Stimulated activated CD4-positive, alpha-beta T cell treated with anti-CD3 and anti-CD28 coated beads, Interleukin-2, amount 100 ng/mL, for 4 hours (primary cell): ENCODE results near the gene WNT7B.

ENCODE experiments used
- DNase-seq: peaks from one replicate; pipeline ENCODE4 v3.0.0-alpha.2; 2020; ENCODE audit warnings: low read depth

The WNT7B gene

DNA sequence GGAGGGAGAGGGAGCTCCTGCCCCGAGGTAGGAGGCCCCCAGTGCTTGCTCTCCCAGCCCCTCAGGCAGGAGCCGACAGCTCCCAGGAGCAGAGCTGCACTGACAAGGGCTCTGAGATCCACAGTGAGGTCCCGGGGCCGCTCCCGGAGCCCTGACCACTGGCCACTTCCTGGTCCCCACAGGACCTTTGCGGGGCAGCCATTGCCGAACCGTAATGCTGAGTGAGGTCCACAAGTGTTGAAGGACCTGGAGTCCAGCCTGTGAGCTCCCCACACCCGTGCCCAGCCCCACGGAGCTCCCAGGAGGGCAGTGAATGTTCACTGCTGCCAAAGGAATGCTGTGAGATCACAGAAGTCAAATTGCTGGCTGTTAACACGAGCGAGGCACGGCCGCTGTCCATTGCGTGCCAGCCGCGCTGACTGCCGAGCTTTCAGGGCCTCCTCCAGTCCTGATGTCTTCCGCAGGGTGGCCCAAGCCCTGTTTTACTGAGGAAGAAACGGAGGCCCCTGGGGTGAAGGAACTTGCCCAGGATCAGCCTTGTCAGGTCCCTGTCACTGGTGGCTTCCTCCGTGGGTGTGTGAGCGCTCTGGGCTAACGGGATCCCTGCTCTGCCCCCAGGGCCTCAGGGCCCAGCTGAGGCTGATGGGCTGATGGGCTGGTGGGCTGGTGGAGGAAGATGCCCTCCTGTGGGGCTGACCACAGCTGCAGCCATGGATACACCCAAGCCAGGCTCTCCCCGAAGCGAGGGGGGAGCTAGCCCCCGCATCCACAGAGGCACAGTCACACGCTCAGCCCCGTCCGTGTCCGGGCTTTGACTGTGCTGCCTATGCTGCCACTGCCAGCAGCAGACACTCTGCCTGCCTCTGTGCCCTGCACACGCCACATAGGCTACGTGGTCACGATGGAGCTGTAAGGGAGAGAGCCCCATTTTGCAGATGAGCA is 70.8 kb downstream of the WNT7B start:
- DNase-seq, result no peak

DNA sequence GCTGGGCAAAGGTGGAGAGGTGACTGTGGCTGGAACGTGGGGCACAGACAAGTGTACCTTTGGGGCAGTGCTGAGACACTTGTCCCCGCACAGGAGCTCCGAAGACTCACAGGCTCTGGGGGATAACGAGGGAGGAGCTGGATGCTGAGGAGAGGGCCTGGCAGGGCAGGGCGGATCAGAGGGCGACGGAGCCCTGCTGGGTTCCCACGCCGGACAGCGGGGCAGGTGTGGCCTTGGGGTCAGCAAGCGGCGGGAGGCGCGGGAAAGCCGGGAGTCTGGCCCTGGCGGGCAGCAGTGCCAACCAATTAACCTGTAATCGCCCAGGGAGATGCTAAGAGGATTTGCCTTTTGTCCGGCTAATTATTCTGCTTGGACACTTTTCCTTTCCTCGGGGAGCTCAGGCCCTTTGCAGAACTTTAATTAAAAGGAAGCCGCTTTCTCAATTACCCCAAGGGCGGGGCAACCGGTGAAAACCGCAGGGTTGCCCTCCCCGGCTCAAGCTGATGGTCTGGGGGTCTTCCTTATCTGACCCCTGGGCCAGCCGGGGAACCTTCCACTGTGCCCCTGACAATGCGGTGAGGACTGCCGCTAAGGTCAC is 71.5 kb downstream of the WNT7B start:
- DNase-seq, result no peak

DNA sequence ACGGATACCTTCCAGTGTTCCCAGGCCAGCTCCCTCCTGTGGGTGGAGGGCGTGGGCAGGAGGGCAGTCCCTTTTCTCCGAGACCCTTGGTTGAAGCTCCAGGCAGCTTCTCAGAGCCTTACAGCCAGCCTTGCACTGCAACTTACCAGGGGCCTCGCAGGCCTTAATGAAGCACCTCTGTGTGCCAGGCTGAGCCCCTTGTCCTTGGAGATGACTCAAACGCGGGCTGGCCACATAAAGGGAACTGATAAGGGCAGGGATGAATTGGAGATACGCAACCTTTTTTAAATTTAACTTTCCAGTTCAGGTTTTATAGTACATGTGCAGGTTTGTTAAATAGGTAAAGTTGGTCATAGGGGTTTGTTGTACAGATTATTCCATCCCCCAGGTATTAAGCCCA is 72.7 kb downstream of the WNT7B start:
- no peak for DNase-seq

DNA sequence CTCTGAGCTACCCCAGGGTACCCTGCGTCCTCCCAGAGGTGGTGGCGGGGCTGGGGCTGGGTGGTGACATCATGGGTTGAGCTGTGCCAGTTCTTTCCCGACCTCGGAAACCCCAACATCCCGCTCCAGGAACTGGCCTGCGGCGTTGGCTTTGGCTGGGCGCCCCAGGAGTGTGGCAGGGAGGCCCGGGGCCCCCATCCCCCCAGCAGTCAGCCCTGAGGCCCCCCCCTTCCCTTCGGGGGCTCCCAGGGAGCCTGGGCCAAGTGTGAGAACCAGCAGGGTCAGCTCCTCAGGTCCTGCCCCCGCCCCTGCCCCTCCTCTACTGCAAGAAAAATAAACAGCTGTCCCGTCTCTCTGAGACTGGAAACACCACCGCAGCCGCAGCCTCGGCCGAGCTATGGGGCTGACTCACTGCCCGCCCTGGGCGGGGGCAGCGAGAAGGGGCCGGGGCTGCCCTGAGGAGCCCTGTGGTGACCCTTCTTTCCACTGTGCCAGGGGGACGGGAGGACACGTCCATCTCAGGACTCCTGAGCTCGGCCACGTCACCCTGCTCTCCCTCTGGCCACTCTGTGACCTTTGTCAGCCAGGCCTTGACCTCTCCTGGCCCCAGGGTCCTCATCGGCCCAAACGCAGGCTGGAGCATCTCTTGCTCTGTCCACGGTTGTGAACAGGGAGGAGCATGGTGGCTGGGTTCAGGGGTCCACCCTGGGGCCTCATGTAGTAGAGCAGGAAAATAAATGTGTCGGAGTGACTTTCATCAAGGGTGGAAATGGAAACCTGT is 73.4 kb downstream of the WNT7B start:
- no peak for DNase-seq

DNA sequence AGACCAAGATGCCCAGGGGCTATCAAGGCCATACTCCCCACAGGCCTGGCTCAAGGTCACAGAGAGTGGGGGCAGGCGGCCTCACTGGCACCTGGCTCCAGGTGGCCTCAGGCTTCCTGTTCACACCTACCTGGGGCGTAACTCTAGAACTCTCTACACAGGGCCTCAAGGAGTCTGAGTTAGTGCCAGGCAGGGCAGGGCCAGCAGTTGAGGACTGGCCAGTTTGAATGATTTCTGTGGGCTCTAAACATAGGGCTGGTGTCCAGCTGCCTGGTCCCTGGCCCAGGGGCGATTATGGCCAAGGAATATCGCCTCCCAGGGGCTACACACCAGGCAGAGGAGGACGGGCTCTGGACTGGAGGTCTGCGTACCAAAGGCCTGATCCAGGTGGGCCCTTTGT is 79.2 kb downstream of the WNT7B start:
- DNase-seq, result no peak

DNA sequence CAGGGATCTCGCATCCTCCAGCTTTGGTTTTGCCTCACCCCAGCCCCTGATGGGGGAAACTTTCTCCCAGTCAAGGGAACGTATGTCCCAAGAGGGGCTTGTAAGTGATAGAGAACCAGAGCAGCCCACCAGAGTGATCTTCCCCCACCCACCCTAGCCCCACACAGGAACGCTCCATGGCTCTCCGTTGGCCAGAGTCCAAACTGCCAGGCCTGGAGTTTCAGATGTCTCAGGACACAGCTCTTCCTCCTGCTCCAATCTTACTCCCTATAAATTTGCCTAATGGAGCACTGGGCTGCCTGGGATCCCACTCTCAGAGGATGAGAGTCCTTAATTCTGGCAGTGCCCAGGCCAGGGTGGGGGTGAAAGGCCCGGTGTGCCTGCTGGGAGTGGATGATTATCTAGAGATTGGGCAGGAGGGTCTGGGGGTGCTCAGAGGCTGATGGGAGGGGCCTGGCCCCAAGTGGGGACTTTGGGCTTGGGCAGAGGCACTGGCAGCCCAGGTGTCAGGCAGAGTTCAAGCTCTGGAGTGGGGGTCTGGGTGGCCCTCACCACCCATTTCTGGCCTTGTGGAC is 79.9 kb downstream of the WNT7B start:
- no peak for DNase-seq

DNA sequence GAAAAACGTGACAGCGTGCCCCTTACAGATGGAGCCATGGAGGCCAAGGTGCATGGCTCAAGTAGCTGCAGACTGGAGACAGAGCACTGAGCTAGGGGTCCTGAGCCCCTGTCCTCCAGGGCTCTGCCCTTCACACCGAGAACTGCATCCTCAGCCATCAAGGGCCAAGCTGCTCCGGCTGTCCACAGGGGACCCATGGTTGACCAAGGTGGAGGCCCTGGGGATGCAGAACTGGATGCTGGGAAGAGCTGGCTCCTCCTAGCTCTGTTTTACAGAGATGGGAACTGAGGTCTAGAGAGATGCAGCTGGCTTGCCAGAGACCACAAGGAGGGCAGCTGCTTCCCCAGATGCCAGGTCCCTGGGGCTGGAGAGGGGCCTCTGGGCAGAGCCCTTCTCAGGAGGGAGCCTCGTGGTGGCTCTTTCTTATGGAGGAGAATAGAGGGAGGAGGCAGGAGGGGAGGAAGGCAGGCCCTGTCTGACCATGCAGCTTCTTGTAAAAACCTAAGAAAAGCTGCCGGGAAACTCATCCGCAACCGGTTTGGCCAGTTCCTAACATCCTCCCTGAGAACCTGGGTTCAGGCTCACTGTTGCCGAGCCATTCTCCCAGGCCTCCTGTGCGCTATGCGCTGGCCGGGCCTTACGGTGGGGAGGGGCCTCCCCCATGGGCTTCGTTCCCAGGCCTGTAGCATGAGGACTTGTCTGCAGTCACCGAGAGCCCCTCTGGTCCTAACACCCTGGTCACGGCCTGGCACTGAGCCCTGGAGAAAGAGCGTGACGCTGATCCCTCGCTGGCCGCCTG is 80.6 kb downstream of the WNT7B start:
- DNase-seq, result no peak

DNA sequence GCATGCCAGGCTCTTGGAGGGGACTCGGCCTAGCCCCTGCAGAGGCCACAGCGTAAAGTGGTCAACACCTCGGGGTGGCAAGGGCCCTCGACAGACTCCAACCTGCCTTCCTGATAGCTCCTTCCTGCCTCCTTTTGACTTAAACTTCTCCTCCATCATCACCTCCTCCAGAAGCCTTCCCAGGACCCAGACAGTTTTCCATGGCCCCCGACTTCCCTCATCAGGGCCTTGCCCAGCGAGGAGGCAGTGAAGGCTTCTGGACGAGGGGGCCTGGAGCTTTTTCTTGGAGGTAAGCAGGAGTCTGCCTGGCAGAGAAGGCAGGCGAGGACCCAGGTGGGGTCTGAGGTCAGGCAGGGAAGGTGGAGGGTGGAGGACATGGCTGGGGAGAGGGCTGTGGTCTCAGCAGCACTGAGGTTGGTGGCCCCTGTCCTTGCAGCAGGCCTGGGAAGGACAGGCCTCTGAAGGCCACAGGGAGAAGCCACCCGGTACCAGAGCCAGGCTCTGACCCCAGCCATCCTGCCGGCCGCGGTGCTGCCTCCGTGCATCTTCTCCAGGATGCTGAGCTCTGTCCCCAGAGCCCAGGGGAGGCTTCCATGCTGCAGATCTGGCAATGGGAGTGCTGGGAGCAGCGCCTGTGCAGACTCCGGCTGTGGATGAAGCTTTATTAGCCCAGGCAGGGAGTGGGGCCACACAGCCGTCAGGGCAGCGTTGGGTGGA is 81.4 kb downstream of the WNT7B start:
- DNase-seq, result no peak

DNA sequence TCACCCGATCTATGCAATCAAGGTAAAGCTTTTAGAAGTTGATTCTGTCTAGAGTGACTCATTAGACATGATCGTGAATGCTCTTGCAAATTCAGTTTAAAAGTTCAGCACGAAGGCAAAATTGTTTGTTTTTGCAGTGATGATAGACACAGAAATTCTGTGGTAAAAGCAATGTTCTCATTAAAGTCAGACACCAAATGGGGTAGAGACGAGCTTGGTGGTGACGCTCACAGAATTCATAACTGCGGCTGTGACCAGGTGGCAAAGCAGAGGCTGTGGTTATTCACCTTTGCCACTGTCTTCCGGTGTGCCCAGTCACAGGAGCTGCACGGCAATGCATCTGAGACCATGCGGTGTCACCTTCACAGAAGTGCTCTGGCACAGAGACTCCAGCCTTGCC is 83.4 kb downstream of the WNT7B start:
- no peak for DNase-seq

DNA sequence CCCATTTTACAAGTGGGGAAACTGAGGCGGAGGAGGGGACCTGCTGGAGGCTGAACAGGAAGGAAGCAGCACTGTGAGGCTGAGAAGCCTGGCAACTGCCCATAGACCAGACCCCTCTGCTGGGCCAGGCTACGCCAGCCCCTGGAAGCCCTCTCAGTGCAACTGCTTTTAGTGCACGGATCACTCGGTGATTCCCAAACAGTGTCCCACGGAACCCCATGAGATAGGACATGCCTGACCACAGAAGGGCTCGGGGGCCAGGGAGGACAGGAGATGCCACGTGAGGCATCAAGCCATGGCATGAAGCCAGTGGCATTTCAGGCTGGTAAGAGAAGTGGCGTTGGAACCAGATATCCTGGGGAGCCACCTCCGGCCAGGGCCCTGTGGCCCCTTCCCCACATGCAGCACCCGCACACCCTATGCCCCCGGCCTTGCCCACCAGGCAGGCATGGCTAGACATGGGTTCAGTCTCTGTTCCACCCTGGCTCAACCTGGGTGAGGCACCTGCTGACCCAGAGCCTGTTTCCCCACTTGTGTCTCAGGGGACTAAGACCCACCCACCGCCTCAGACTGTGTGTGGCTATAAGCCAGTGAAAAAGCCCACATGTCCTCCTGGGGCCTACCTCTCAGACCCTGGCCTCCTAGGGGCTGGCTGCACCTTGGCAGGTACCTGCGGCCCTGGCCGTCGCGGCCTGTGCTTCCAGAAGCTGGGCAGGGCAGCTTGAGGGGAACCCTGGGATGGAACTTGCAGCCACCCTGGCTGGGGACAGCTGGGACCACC is 84.1 kb downstream of the WNT7B start:
- no peak for DNase-seq

DNA sequence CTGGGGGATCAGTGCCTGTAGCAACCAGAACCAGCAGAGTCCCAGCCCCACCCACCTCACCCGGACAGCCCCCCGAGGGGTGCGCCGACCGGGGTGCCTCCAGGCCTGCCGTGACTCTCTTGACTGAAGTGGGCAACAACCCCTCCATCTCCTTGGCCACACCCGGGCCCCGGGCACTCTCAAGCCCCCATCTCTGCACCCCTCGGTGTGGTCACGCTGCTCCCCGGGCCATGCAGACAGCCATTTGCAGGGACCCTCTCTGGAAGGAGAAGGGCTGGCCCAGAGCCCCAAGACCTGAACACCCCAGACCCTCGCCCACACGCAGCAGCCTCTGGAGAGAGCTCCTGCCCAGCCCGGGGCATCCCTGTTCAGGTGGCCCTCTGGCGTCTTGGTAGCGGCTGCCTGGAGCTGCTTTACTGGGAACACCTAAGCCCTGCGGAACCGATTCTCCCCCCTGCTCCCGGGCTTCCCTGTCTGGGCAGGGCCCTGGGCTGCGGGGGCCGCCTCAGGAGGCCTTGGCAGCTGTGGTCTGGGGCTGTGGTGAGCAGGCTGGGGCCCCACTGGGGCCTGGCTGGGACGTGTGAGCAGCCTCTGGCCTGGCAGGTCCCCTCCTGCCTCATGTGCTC is 84.9 kb downstream of the WNT7B start:
- DNase-seq, result no peak

DNA sequence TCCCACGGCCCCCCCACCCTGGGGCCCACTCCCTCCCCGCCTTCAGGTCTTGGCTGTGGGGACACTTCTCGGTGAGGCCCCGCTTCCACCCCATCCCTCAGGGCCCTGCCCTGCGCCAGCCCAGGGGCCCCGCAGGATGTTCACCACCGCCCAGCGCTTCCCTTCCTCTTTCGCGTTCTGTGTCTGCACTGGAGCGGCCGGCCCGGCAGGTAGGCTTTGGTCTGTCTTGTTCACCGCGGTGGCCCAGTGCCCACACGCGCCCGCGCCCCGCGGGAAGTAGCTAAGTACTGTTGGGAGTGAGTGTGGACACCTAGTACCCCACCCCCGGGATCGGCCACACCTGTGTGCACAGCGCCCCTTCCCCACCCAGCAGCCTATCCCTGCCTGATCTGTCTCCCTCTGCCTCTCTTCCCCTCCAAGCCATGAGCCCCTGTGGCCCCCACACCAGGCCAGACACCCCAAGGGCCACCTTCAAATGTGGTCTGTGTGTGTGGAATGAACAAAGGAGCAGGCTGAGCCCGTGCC is 85.4 kb downstream of the WNT7B start:
- DNase-seq, result no peak

DNA sequence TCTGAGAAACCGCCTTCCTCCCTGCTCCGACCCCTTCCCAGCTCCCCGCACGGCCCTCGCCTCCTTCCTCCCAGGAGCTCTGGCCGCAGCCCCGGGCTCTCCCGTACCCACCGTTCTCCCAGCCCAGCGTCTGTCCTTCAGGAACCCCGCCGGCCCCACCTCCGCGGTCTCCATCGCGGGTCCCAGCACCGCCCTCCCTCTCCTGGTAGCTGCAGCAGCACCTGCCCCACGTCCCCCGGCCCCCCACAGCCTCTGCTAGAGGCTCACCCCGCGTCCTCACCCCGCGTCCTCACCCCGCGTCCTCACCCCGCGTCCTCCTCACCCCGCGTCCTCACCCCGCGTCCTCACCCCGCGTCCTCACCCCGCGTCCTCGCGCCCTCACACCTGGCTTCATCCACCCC is 85.9 kb downstream of the WNT7B start:
- DNase-seq, result no peak

DNA sequence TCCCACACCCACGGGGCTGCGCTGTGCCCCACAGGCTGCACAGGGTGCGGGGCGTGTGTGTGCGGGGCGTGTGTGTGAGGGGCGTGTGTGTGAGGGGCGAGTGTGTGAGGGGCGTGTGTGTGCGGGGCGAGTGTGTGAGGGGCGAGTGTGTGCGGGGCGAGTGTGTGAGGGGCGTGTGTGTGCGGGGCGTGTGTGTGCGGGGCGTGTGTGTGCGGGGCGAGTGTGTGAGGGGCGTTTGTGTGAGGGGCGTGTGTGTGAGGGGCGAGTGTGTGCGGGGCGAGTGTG is 86.7 kb downstream of the WNT7B start:
- no peak for DNase-seq

DNA sequence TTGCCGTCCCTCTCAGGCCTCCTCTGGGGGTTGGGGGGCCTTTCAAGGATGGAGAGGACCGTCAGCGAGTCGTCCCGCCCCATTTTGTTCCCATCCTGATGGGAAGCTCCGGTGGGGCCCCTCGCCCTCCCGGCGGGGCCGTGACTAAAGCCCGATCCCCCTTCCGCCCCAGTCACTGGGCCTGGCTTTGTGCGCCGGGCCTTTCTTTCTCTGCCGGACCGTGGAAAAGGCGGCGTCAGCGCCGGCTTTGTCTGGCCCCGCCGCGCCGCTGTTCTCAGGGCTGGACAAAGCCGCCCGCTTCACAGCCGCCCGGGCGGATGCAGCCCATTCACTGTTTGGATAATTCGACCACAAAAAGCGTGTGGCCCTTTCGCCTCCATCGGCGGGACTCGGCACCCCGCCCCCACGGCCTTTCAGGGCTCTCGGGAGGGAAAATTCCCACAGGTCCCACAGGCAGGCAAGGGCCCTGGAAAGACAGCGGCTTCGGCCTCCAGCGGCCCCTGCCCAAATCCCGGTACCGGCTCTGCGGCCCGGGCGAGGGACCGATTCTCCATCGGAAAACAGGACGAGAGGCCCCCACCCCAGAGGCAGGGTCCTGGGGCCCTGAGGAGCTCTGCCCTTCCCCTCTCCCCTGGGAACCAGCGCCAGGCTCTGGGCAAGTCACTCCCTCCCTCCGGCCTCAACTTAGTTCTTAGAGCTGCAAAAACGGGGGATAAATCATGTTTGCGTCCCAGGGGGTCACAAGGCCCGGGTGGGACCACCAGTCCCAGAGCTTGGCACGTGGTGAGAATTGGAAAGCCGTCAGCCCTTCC is 87.2 kb downstream of the WNT7B start:
- no peak for DNase-seq

DNA sequence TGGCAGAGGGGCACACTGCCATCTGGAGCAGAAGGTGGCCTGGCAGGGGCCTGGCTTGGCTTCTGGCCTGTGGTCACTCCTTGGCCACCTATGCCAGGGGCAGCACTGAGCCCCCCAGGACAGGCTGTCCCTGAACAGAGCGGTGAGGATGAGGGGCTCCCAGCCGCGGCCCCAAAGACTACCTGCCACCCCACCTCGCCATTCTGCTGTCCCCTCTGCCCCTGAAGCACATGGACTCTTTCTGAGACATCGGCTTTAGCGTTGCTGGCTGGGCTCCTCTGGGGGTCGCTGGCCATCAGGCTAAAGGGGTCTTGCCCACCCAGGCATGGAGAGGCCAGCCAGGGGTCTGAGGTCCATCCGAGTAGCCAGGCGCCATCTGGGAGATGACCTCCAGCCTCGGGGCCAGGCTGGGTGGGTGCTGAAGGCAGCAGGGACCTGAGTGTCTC is 87.8 kb downstream of the WNT7B start:
- no peak for DNase-seq

DNA sequence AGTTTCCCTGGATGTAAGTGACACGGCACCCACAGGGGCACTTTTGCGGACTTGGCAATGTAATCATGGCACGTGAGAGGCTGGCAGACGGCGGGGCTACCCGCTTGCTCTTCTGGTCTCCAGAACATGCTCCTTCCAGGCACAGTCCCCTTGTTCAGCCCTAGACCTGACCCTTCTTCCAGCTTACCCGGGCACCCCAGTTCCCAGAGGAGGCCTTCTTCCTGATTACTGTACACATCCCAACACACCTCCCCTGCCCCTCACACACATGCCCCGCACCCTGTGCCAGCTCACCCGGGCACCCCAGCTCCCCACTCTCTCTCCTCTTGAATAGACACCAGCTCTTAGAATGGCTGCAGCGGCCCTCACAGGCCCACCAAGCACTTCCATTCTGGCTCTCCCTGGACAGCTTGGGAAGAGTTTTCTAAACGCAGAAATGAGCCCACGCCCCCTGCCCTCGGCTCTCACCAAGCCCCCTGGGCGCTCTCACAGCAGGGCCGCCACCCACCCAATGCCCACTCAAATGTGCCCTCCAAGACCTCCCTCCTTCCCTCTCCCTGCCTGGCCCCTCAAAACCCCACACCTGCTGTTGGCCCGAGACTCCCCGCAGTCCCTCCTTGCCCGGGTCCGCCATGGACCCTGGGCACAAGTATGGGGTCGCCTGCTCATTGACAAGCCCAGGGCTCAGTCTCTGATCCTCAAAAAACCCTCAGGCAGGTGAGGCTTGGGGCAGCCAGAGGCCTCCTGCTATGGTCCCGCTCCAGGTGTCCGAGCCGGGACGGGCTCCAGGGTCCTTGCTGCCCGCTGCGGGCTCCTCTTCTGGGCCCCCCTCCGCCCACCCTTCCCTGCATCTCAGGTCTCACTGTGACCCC is 88.5 kb downstream of the WNT7B start:
- no peak for DNase-seq
